Osteoblast (primary cell): ENCODE measurements around the gene NPVF. TPM values are rescaled to one million over a fixed set of nuclear protein-coding genes. Genes with fewer than 3 reads are reported as not detected.
A peak's percentile ranks its signal among the peaks of the same experiment; 100 is the strongest.

Experiments used
- DNase-seq: peaks from one replicate; pipeline ENCODE4 v3.0.0; 2011; ENCODE audit warnings: low spot score, mixed read lengths; ENCODE audit not compliant: insufficient read length; ENCODE audit errors: missing footprints
- H2AFZ ChIP-seq: 2 replicates; pipeline ENCODE4 v1.6.0; 2011; ENCODE audit warnings: mild to moderate bottlenecking, low read length
- H3K27ac ChIP-seq: 2 replicates; pipeline ENCODE4 v1.5.1; 2011; ENCODE audit warnings: mild to moderate bottlenecking, low read depth, low read length, moderate library complexity
- H3K27me3 ChIP-seq: 2 replicates; pipeline ENCODE4 v1.6.0; 2012; ENCODE audit warnings: mild to moderate bottlenecking, control low read depth, inconsistent platforms, low read length, moderate library complexity; ENCODE audit not compliant: insufficient read depth
- H3K36me3 ChIP-seq: 2 replicates; pipeline ENCODE4 v1.5.1; 2011; ENCODE audit warnings: mild to moderate bottlenecking, low read length, control low read depth, moderate library complexity; ENCODE audit not compliant: insufficient read depth
- H3K4me1 ChIP-seq: 2 replicates; pipeline ENCODE4 v1.5.1; 2011; ENCODE audit warnings: mild to moderate bottlenecking, low read length, control low read depth, moderate library complexity; ENCODE audit not compliant: insufficient read depth
- H3K4me2 ChIP-seq: 2 replicates; pipeline ENCODE4 v1.6.0; 2011; ENCODE audit warnings: mild to moderate bottlenecking, low read length; ENCODE audit not compliant: insufficient read depth
- H3K4me3 ChIP-seq: fragments of 200-600 bp; sonication (generic); 3 replicates; pipeline ENCODE4 v1.5.1; 2012; ENCODE audit warnings: mild to moderate bottlenecking, low read length, inconsistent platforms; ENCODE audit not compliant: insufficient read depth
- H3K79me2 ChIP-seq: 2 replicates; pipeline ENCODE4 v1.6.0; 2012; ENCODE audit warnings: mild to moderate bottlenecking, low read length, control low read depth, inconsistent platforms; ENCODE audit not compliant: insufficient read depth
- H3K9me3 ChIP-seq: 2 replicates; pipeline ENCODE4 v1.5.1; 2011; ENCODE audit warnings: low read depth, low read length, control low read depth
- H4K20me1 ChIP-seq: 2 replicates; pipeline ENCODE4 v1.6.0; 2012; ENCODE audit warnings: mild to moderate bottlenecking, low read length, control low read depth; ENCODE audit not compliant: insufficient read depth
- CTCF ChIP-seq: IDR thresholded peaks from 2 replicates; pipeline ENCODE4 v1.5.1; 2011; ENCODE audit warnings: mild to moderate bottlenecking, low read depth, low read length, moderate library complexity; ENCODE audit errors: extremely low read depth
- total RNA-seq: library from RNA; depleted of rRNA; stranded (reverse); fragments of >200 nt; gene quantifications from 2 replicates; pipeline ENCODE4 v1.2.3, GENCODE V29; 2012

NPVF gene
- total RNA-seq, 1 donor = not detected

- DNase-seq = no peak
- no peaks in the 10 kb centered on the region for H3K27me3 ChIP-seq
- H3K9me3 ChIP-seq = no peaks in the 10 kb centered on the region
- peak overlapping the region; percentile 73 for H3K4me2 ChIP-seq
- no peak overlapping the region for H3K27ac ChIP-seq
- H3K4me3 ChIP-seq = peak overlapping the region; percentile 57
- no peaks in the 10 kb centered on the region for H3K79me2 ChIP-seq
- H4K20me1 ChIP-seq = no peaks in the 10 kb centered on the region
- H3K4me1 ChIP-seq = peaks cover 10% of the 10 kb centered on the region
- TF ChIP-seq CTCF = no peak
- peak overlapping the region; percentile 80 for H2AFZ ChIP-seq
- no peaks in the 10 kb centered on the region for H3K36me3 ChIP-seq
These were observed 33.4 kb upstream of the NPVF start for GRCh38 chr7:25261545-25262140.

GRCh38 chr7:25260862-25261494 lies 32.7 kb upstream of the NPVF start:
- H3K36me3 ChIP-seq = no peaks in the 10 kb centered on the region
- no peaks in the 10 kb centered on the region for H4K20me1 ChIP-seq
- peak overlapping the region; percentile 13 for H3K27ac ChIP-seq
- peak overlapping the region; percentile 73 for H3K4me2 ChIP-seq
- no peaks in the 10 kb centered on the region for H3K27me3 ChIP-seq
- peak overlapping the region; percentile 57 for H3K4me3 ChIP-seq
- H3K79me2 ChIP-seq = no peaks in the 10 kb centered on the region
- H3K4me1 ChIP-seq = peaks cover 10% of the 10 kb centered on the region
- no peaks in the 10 kb centered on the region for H3K9me3 ChIP-seq
- no peak for DNase-seq
- no peak for TF ChIP-seq CTCF
- H2AFZ ChIP-seq = peak overlapping the region; percentile 80

- no peak overlapping the region for H3K4me3 ChIP-seq
- TF ChIP-seq CTCF = peak; percentile 91
- peak overlapping the region; percentile 56 for H2AFZ ChIP-seq
- DNase-seq = peak; percentile 94
- H3K9me3 ChIP-seq = no peaks in the 10 kb centered on the region
- peaks cover 10% of the 10 kb centered on the region for H3K4me1 ChIP-seq
- H3K79me2 ChIP-seq = no peaks in the 10 kb centered on the region
- H3K27ac ChIP-seq = no peak overlapping the region
- H3K4me2 ChIP-seq = peak overlapping the region; percentile 49
- H3K27me3 ChIP-seq = no peaks in the 10 kb centered on the region
- H4K20me1 ChIP-seq = no peaks in the 10 kb centered on the region
- no peaks in the 10 kb centered on the region for H3K36me3 ChIP-seq
These were observed 31.4 kb upstream of the NPVF start for GRCh38 chr7:25259487-25260243.

GRCh38 chr7:25256333-25256819 lies 28.1 kb upstream of the NPVF start:
- TF ChIP-seq CTCF = no peak
- Histone ChIP-seq H3K4me2 (no peak overlapping the region), H3K27me3 (no peaks in the 10 kb centered on the region), H3K9me3 (no peaks in the 10 kb centered on the region), H3K79me2 (no peaks in the 10 kb centered on the region), H3K4me1 (peaks cover 4% of the 10 kb centered on the region), H2AFZ (no peak overlapping the region), H3K27ac (no peak overlapping the region), H3K4me3 (no peak overlapping the region), H4K20me1 (no peaks in the 10 kb centered on the region), H3K36me3 (no peaks in the 10 kb centered on the region)
- no peak for DNase-seq
